MM.1S (cell line): ENCODE data around the gene SECTM1.

Experiments
- CTCF ChIP-seq: fragments of 300-600 bp; sonication (generic); IDR thresholded peaks from 2 replicates; pipeline ENCODE4 v1.5.1; 2016; ENCODE audit warnings: antibody characterized with exemption, low read length, mixed read lengths
- EZH2 ChIP-seq: fragments of 300-600 bp; sonication (generic); optimal IDR thresholded peaks from 2 replicates; pipeline ENCODE3; 2017; ENCODE audit warnings: low read depth, mild to moderate bottlenecking, antibody characterized with exemption, low read length, mixed read lengths

DNA sequence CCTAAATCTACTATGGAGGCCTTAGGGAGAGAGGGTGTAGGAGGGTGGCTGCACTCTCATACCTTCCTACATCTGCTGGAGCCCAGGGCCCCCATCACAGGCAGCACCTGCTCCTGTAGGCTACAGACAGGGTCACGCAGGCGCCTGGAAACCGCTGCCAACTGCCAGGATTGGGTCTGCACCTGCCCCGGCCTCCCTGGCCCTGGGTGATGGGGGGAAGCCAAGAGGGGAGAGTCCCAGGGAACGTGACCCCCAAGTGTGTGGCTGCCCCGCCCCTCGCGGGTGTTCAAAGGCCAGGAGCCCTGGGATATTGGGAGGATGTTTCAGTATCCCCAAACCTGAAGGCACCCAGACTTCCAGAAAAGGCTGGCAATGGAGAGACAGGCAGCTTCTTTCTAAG lies 19.9 kb upstream of the SECTM1 start:
- TF ChIP-seq CTCF (no peak), EZH2 (no peak)
